Ureter (tissue), 1 donor: ENCODE data around the gene RAB27A. TPM values are rescaled to one million over a fixed set of nuclear protein-coding genes. Genes with fewer than 3 reads are reported as not detected.
"Not testable (repeated sequence)": the region's sequence is repeated elsewhere in the genome, so short reads cannot be mapped to it uniquely, and the experiment has no call there.

Experiments
- DNase-seq: peaks from one replicate; pipeline ENCODE4 v3.0.0-alpha.2; 2020; ENCODE audit warnings: low spot score
- total RNA-seq: library from RNA; stranded (reverse); gene quantifications from one replicate; pipeline ENCODE4 v1.2.4, GENCODE V29; 2023
- donor health status: DM: yes; HTN: yes; CAD: no.

Gene RAB27A
- total RNA-seq, 1 donor from 2014 or later = 29.0 TPM

- DNase-seq = no peak
Observed at GRCh38 chr15:55250392-55250791, 39.2 kb downstream of the RAB27A start.

GRCh38 chr15:55249885-55250284 lies 39.7 kb downstream of the RAB27A start:
- not testable (repeated sequence) for DNase-seq

GRCh38 chr15:55248895-55249294 lies 40.7 kb downstream of the RAB27A start:
- DNase-seq = no peak

- DNase-seq = no peak
Observed at GRCh38 chr15:55247766-55248427, 41.7 kb downstream of the RAB27A start.

GRCh38 chr15:55247311-55247710 lies 42.3 kb downstream of the RAB27A start:
- no peak for DNase-seq

- DNase-seq = no peak
Observed at GRCh38 chr15:55246567-55246966, 43.0 kb downstream of the RAB27A start.

GRCh38 chr15:55245059-55245458 lies 44.6 kb downstream of the RAB27A start:
- no peak for DNase-seq

- no peak for DNase-seq
Observed at GRCh38 chr15:55241891-55242290, 47.7 kb downstream of the RAB27A start.

GRCh38 chr15:55241186-55241585 lies 48.4 kb downstream of the RAB27A start:
- no peak for DNase-seq

GRCh38 chr15:55240125-55240760 lies 49.4 kb downstream of the RAB27A start:
- no peak for DNase-seq

GRCh38 chr15:55239440-55240124 lies 50.0 kb downstream of the RAB27A start:
- no peak for DNase-seq

- no peak for DNase-seq
Observed at GRCh38 chr15:55238877-55239276, 50.7 kb downstream of the RAB27A start.

- DNase-seq = no peak
Observed at GRCh38 chr15:55237219-55238130, 52.1 kb downstream of the RAB27A start.

- DNase-seq = no peak
Observed at GRCh38 chr15:55235546-55236036, 54.0 kb downstream of the RAB27A start.

- no peak for DNase-seq
Observed at GRCh38 chr15:55234800-55235104, 54.9 kb downstream of the RAB27A start.

- DNase-seq = no peak
Observed at GRCh38 chr15:55234104-55234799, 55.4 kb downstream of the RAB27A start.

- DNase-seq = no peak
Observed at GRCh38 chr15:55231455-55231854, 58.2 kb downstream of the RAB27A start.

- no peak for DNase-seq
Observed at GRCh38 chr15:55230953-55231352, 58.7 kb downstream of the RAB27A start.

- DNase-seq = no peak
Observed at GRCh38 chr15:55230051-55230670, 59.5 kb downstream of the RAB27A start.

- DNase-seq = no peak
Observed at GRCh38 chr15:55226127-55226526, 63.5 kb downstream of the RAB27A start.

GRCh38 chr15:55224892-55225291 lies 64.7 kb downstream of the RAB27A start:
- DNase-seq = no peak
